ENCODE results near the gene FILIP1.

The FILIP1 gene

DNA sequence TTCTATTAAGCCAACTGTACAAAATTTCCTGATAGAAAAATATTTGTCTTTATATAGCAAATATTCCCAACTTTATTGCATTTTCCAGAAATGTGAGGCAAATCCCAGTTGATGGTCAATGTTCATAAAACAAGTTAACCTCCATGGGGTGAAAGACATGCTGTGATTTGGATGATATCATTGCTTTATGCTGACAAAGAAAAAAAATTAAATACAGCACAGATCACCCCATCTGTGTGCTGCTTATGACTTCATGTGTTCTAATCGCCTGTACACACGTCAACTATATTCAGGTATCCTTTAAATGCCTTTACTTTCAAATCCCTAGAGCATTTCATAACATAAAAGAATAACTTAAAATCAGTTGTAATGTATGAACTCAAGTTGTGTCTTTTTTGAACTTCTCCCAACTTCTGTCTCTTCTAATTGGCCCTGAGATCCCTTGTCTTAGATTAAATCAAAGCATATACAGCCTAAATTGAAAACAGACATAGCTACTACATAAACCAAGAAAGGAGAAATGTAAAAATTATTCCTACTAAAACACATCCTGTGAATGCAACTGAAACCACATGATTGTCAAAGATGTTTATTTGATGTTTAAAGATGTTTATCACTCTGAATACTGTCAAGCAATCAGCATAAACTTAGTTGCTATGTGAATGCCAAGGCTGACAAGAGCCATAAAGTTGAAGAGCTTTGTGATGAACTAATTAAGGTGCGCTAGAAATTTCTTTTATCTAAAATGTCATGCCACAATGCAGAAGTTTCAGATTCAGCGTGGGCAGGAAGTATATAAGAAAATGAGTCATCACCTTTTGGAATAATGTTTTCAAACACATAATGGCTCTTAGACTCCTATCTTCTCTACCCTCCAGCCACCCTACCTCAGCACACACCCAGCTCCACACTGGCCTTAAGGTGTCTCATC lies 68.7 kb downstream of the FILIP1 start:
- H3K36me3 ChIP-seq (ENCODE audit: control insufficient read depth in 1 of 2, insufficient read depth in 2 of 2, low read length in 2 of 2) = no peaks in the 10 kb centered on the region
- no peak overlapping the region for H3K27ac ChIP-seq (ENCODE audit: low read depth, low read length)
- H3K4me1 ChIP-seq (ENCODE audit: control insufficient read depth in 1 of 2, insufficient read depth in 2 of 2, low read length in 2 of 2) = no peaks in the 10 kb centered on the region

DNA sequence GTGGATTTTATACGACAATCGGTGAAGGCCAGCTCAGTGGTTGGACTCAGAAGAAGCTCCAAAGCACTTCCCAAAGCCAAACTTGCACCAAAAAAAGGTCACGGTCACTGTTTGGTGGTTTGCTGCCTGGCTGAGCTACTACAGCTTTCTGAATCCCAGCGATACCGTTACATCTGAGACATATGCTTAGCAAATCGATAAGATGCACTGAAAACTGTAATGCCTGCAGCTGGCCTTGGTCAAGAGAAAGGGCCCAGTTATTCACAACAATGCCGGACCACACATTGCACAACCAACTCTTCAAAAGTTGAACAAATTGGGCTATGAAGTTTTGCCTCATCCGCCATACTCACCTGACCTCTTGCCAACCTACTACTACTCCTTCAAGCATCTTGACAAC lies 70.2 kb downstream of the FILIP1 start:
- H3K27me3 ChIP-seq (ENCODE audit: control insufficient read depth in 1 of 2, insufficient read depth in 2 of 2, low read length in 2 of 2) = no peaks in the 10 kb centered on the region
- no peak overlapping the region for H3K4me3 ChIP-seq (ENCODE audit: low read depth in 1 of 2, low read length in 2 of 2)
- no peaks in the 10 kb centered on the region for H3K4me1 ChIP-seq (ENCODE audit: control insufficient read depth in 1 of 2, insufficient read depth in 2 of 2, low read length in 2 of 2)
- H3K9me3 ChIP-seq (ENCODE audit: control insufficient read depth in 1 of 2, low read length in 2 of 2) = no peaks in the 10 kb centered on the region
- H3K36me3 ChIP-seq (ENCODE audit: control insufficient read depth in 1 of 2, insufficient read depth in 2 of 2, low read length in 2 of 2) = no peaks in the 10 kb centered on the region
- no peak overlapping the region for H3K27ac ChIP-seq (ENCODE audit: low read depth, low read length)
- H3K9ac ChIP-seq (ENCODE audit: low read depth in 1 of 2, low read length in 2 of 2) = no peak overlapping the region

More for the DNA sequence above, 68.7 kb downstream of the FILIP1 start:
- no peak overlapping the region for H3K9ac ChIP-seq (ENCODE audit: low read depth in 1 of 2, low read length in 2 of 2)
- H3K4me3 ChIP-seq (ENCODE audit: low read depth in 1 of 2, low read length in 2 of 2) = no peak overlapping the region
- H3K9me3 ChIP-seq (ENCODE audit: control insufficient read depth in 1 of 2, low read length in 2 of 2) = no peaks in the 10 kb centered on the region
- H3K27me3 ChIP-seq (ENCODE audit: control insufficient read depth in 1 of 2, insufficient read depth in 2 of 2, low read length in 2 of 2) = no peaks in the 10 kb centered on the region

DNA sequence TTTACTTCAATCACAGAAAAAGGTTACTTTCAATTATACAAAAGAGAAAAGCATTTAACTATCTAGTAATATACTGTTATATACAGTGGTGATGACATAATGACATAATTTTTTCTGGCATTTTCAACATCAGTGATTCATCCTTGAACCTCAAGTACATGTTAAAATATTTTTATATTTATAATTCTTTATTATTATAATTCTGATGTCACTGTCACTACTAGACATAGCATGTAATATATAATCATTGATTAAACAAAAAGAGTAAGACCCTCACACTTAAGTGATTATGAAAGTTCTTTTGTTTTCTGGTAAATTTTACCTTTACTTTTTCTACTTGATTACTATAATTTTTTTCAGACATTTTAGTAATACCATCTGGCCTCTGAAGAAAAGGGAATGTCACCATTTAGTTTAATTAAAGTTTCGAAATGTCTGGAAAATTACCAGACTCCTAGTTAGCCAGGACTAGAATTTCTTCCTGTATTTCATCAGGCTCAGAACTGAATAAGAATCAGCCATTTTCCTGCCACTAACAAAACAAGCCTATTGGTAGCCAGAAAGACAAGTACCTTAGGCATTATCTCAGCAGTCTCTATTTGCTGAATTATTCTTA lies 71.5 kb downstream of the FILIP1 start:
- no peak overlapping the region for H3K27ac ChIP-seq (ENCODE audit: low read depth, low read length)
- H3K4me3 ChIP-seq (ENCODE audit: low read depth in 1 of 2, low read length in 2 of 2) = no peak overlapping the region
- H3K4me1 ChIP-seq (ENCODE audit: control insufficient read depth in 1 of 2, insufficient read depth in 2 of 2, low read length in 2 of 2) = no peaks in the 10 kb centered on the region
- no peaks in the 10 kb centered on the region for H3K9me3 ChIP-seq (ENCODE audit: control insufficient read depth in 1 of 2, low read length in 2 of 2)
- no peak overlapping the region for H3K9ac ChIP-seq (ENCODE audit: low read depth in 1 of 2, low read length in 2 of 2)
- no peaks in the 10 kb centered on the region for H3K36me3 ChIP-seq (ENCODE audit: control insufficient read depth in 1 of 2, insufficient read depth in 2 of 2, low read length in 2 of 2)
- no peaks in the 10 kb centered on the region for H3K27me3 ChIP-seq (ENCODE audit: control insufficient read depth in 1 of 2, insufficient read depth in 2 of 2, low read length in 2 of 2)

DNA sequence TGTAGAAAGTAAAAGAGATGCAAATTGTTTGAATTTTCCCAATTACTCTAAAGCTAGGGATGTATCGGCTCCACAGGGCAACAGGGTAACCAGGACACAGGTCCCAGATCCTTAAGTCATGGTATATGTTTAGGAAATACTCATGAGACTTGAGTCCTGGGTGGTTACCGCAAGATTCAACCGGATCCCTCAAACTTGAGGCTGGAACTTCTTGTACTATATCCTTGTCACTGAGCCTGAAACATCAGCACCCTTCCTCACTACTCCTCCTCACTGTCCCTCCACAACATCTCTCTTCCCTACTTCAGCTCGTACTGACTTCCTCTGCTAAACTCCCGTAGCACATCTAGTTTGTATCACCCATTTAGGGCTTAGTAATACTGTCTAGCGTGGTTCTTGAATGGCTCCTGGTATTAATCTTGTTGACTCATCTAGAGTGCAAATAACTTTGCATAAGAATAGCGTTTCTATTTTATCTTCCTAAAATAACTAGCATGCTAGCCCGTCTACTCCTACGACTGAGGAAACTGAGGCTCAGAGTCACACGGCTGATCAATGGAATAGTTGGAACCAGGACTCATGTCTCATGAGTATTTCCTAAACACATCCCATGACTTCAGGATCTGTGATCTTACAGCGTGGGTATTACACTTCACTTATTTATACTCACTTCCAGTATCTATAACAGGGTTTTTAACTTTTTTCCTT lies 72.1 kb downstream of the FILIP1 start:
- no peak overlapping the region for H3K4me3 ChIP-seq (ENCODE audit: low read depth in 1 of 2, low read length in 2 of 2)
- no peak overlapping the region for H3K9ac ChIP-seq (ENCODE audit: low read depth in 1 of 2, low read length in 2 of 2)
- no peaks in the 10 kb centered on the region for H3K27me3 ChIP-seq (ENCODE audit: control insufficient read depth in 1 of 2, insufficient read depth in 2 of 2, low read length in 2 of 2)
- no peaks in the 10 kb centered on the region for H3K36me3 ChIP-seq (ENCODE audit: control insufficient read depth in 1 of 2, insufficient read depth in 2 of 2, low read length in 2 of 2)
- no peaks in the 10 kb centered on the region for H3K9me3 ChIP-seq (ENCODE audit: control insufficient read depth in 1 of 2, low read length in 2 of 2)
- H3K27ac ChIP-seq (ENCODE audit: low read depth, low read length) = no peak overlapping the region
- H3K4me1 ChIP-seq (ENCODE audit: control insufficient read depth in 1 of 2, insufficient read depth in 2 of 2, low read length in 2 of 2) = no peaks in the 10 kb centered on the region

DNA sequence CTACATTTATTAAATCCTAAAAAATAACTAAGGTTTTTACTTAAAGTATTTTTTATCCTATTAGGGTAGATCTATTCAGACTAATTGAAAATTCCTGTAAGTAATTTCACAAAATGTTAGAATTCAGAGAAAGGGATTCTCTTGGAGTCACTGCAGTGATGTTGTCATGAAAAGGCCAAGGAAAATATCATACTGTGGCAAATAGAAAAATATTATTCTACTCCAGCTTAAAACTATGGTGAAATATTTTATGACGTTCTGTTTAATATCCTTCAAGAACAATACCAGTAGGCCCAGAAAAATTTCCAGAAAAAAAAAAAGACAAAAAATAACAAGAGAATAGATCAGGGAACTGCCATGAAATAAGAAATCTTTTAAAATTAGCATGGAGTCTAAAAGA lies 73.6 kb downstream of the FILIP1 start:
- Histone ChIP-seq H3K4me3 (ENCODE audit: low read depth in 1 of 2, low read length in 2 of 2) (no peak overlapping the region), H3K4me1 (ENCODE audit: control insufficient read depth in 1 of 2, insufficient read depth in 2 of 2, low read length in 2 of 2) (no peaks in the 10 kb centered on the region), H3K27me3 (ENCODE audit: control insufficient read depth in 1 of 2, insufficient read depth in 2 of 2, low read length in 2 of 2) (no peaks in the 10 kb centered on the region), H3K9me3 (ENCODE audit: control insufficient read depth in 1 of 2, low read length in 2 of 2) (no peaks in the 10 kb centered on the region), H3K36me3 (ENCODE audit: control insufficient read depth in 1 of 2, insufficient read depth in 2 of 2, low read length in 2 of 2) (no peaks in the 10 kb centered on the region), H3K27ac (ENCODE audit: low read depth, low read length) (no peak overlapping the region), H3K9ac (ENCODE audit: low read depth in 1 of 2, low read length in 2 of 2) (no peak overlapping the region)

DNA sequence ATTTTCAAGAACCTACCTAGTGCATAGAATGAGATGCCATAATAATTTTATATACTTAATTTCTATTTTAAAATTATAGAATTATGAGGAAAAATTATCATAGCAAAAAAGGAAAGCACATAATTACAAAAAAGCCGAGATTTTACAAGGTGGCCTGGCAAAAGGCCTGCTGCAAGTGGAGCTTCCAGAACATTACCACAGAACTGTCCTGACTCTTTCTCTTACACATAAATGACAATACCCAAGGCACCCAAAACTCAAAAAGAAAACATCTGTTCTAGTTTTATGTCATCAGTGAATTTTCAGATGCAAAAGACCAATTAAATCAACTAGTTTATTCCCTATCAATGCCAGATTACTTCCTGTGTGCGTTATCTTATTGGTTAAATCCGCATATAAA lies 74.2 kb downstream of the FILIP1 start:
- no peaks in the 10 kb centered on the region for H3K4me1 ChIP-seq (ENCODE audit: control insufficient read depth in 1 of 2, insufficient read depth in 2 of 2, low read length in 2 of 2)
- no peak overlapping the region for H3K27ac ChIP-seq (ENCODE audit: low read depth, low read length)

DNA sequence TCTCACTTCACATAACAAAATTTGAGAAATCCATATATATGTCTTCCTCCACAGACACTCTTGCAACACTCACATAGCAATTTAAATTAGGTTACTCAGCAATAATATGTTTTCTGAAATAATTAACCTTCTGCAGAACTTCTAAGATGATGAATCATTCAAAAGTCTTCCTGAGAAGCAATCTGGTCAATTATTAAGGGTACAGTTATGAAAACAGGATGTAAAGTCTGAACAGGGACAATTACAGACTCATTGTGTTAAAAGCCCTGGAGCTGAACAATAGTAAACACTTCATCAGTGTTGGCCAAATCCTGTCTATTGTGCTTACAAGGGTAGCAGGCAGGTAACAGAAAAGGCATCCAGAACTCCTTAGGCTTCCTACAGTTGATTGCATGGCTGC lies 75.4 kb downstream of the FILIP1 start:
- Histone ChIP-seq H3K9ac (ENCODE audit: low read depth in 1 of 2, low read length in 2 of 2) (no peak overlapping the region), H3K27ac (ENCODE audit: low read depth, low read length) (no peak overlapping the region), H3K36me3 (ENCODE audit: control insufficient read depth in 1 of 2, insufficient read depth in 2 of 2, low read length in 2 of 2) (no peaks in the 10 kb centered on the region), H3K27me3 (ENCODE audit: control insufficient read depth in 1 of 2, insufficient read depth in 2 of 2, low read length in 2 of 2) (no peaks in the 10 kb centered on the region), H3K9me3 (ENCODE audit: control insufficient read depth in 1 of 2, low read length in 2 of 2) (no peaks in the 10 kb centered on the region), H3K4me1 (ENCODE audit: control insufficient read depth in 1 of 2, insufficient read depth in 2 of 2, low read length in 2 of 2) (no peaks in the 10 kb centered on the region), H3K4me3 (ENCODE audit: low read depth in 1 of 2, low read length in 2 of 2) (no peak overlapping the region)

More for the DNA sequence above, 74.2 kb downstream of the FILIP1 start:
- Histone ChIP-seq H3K36me3 (ENCODE audit: control insufficient read depth in 1 of 2, insufficient read depth in 2 of 2, low read length in 2 of 2) (no peaks in the 10 kb centered on the region), H3K4me3 (ENCODE audit: low read depth in 1 of 2, low read length in 2 of 2) (no peak overlapping the region), H3K9ac (ENCODE audit: low read depth in 1 of 2, low read length in 2 of 2) (no peak overlapping the region), H3K9me3 (ENCODE audit: control insufficient read depth in 1 of 2, low read length in 2 of 2) (no peaks in the 10 kb centered on the region), H3K27me3 (ENCODE audit: control insufficient read depth in 1 of 2, insufficient read depth in 2 of 2, low read length in 2 of 2) (no peaks in the 10 kb centered on the region)

DNA sequence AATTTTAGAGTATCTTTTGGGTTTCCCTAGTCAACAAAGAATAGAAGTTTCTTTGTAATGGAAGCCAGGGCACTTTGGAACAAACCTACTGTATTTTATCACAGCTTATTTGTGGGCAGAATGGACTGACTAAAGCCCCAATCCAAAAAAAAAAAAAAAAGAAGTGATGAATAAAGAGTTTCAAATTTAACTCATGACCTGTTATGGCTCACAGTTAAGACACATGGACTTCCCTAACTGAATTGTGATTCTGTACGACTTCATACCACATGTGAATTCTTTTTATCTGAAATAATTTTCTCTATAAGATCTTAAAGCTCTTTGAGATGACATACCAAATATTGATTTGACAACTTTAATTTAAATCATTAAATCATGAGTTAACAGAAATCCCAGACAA lies 77.2 kb downstream of the FILIP1 start:
- H3K27me3 ChIP-seq (ENCODE audit: control insufficient read depth in 1 of 2, insufficient read depth in 2 of 2, low read length in 2 of 2) = no peaks in the 10 kb centered on the region
- no peak overlapping the region for H3K9ac ChIP-seq (ENCODE audit: low read depth in 1 of 2, low read length in 2 of 2)
- no peaks in the 10 kb centered on the region for H3K36me3 ChIP-seq (ENCODE audit: control insufficient read depth in 1 of 2, insufficient read depth in 2 of 2, low read length in 2 of 2)
- H3K4me3 ChIP-seq (ENCODE audit: low read depth in 1 of 2, low read length in 2 of 2) = no peak overlapping the region
- no peaks in the 10 kb centered on the region for H3K9me3 ChIP-seq (ENCODE audit: control insufficient read depth in 1 of 2, low read length in 2 of 2)
- H3K4me1 ChIP-seq (ENCODE audit: control insufficient read depth in 1 of 2, insufficient read depth in 2 of 2, low read length in 2 of 2) = no peaks in the 10 kb centered on the region
- H3K27ac ChIP-seq (ENCODE audit: low read depth, low read length) = no peak overlapping the region

DNA sequence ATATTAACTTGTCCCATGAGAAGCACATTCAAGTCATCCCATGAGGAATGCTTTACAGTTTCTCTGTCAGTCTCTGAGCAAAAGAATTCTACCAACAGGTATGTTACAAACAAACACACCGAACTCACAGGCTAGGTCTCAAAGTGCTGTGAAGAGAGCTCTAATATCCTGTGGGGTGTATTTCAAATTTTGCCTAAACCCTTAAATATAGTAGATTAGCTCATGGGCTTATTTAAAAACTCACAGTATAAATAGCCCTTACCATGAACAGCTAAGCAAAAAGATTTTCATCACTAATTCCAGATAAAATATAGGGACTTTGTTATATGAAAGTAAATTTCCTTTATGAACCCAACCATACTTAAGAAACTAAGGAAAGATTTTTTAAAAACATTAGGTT lies 77.8 kb downstream of the FILIP1 start:
- H3K9me3 ChIP-seq (ENCODE audit: control insufficient read depth in 1 of 2, low read length in 2 of 2) = no peaks in the 10 kb centered on the region
- H3K9ac ChIP-seq (ENCODE audit: low read depth in 1 of 2, low read length in 2 of 2) = no peak overlapping the region
- no peaks in the 10 kb centered on the region for H3K4me1 ChIP-seq (ENCODE audit: control insufficient read depth in 1 of 2, insufficient read depth in 2 of 2, low read length in 2 of 2)
- no peak overlapping the region for H3K4me3 ChIP-seq (ENCODE audit: low read depth in 1 of 2, low read length in 2 of 2)
- H3K27ac ChIP-seq (ENCODE audit: low read depth, low read length) = no peak overlapping the region
- no peaks in the 10 kb centered on the region for H3K36me3 ChIP-seq (ENCODE audit: control insufficient read depth in 1 of 2, insufficient read depth in 2 of 2, low read length in 2 of 2)
- H3K27me3 ChIP-seq (ENCODE audit: control insufficient read depth in 1 of 2, insufficient read depth in 2 of 2, low read length in 2 of 2) = no peaks in the 10 kb centered on the region

DNA sequence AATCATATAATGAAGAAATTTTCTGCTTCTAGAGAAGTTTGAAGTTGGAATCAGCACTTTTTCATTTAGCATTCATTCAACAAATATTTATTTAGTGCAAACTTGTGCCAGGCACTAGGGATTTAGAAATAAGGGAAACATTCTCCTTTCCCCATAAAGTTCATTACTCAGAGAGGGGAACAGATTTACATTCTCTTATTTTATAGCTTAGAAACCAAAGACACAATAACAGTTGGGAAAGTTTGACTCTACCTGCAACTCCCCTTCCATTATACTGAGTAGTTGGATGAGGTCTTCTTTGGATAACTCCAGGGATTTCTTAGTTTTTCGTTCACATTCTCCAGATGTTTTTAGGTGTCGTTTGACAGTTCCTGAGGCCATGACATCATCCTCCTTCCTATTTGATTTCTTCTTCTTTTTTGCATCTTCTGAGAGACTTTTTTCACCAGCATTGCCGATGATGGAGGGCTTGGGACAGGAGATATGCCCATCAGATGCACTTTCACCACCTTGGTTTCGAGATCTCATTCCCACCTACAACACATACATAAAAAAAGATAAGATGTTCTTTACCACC lies 79.1 kb downstream of the FILIP1 start:
- Histone ChIP-seq H3K4me1 (ENCODE audit: control insufficient read depth in 1 of 2, insufficient read depth in 2 of 2, low read length in 2 of 2) (no peaks in the 10 kb centered on the region), H3K9ac (ENCODE audit: low read depth in 1 of 2, low read length in 2 of 2) (no peak overlapping the region), H3K27ac (ENCODE audit: low read depth, low read length) (no peak overlapping the region), H3K9me3 (ENCODE audit: control insufficient read depth in 1 of 2, low read length in 2 of 2) (no peaks in the 10 kb centered on the region), H3K36me3 (ENCODE audit: control insufficient read depth in 1 of 2, insufficient read depth in 2 of 2, low read length in 2 of 2) (no peaks in the 10 kb centered on the region), H3K27me3 (ENCODE audit: control insufficient read depth in 1 of 2, insufficient read depth in 2 of 2, low read length in 2 of 2) (no peaks in the 10 kb centered on the region), H3K4me3 (ENCODE audit: low read depth in 1 of 2, low read length in 2 of 2) (no peak overlapping the region)
